Brain microvascular endothelial cell (primary cell): ENCODE measurements around the gene ALK.

Experiments used
- DNase-seq: peaks from one replicate; pipeline ENCODE4 v3.0.0-alpha.2; 2020
- H3K27ac ChIP-seq: fragments of 250-450 bp; sonication (Bioruptor Pico); 2 replicates; pipeline ENCODE4 v1.5.1; 2020; ENCODE audit warnings: mild to moderate bottlenecking, moderate library complexity
- H3K27me3 ChIP-seq: fragments of 250-450 bp; sonication (Bioruptor Pico); replicated peaks from 2 replicates; pipeline ENCODE4 v1.5.1; 2020; ENCODE audit warnings: mild to moderate bottlenecking
- H3K36me3 ChIP-seq: fragments of 250-450 bp; sonication (Bioruptor Pico); replicated peaks from 2 replicates; pipeline ENCODE4 v1.5.1; 2020; ENCODE audit warnings: mild to moderate bottlenecking
- H3K4me3 ChIP-seq: 2 replicates; pipeline ENCODE4 v1.5.1; 2011; ENCODE audit warnings: low read depth, mild to moderate bottlenecking, control low read depth, low read length, moderate library complexity
- CTCF ChIP-seq: IDR thresholded peaks from 2 replicates; pipeline ENCODE4 v1.5.1; 2011; ENCODE audit warnings: low read depth, mild to moderate bottlenecking, moderate library complexity, low read length, control low read depth, inconsistent platforms; ENCODE audit errors: missing control alignments
- in situ Hi-C: cut with HindIII; loops from 2 replicates; pipeline ENCODE4 v1.10.0; 2017; ENCODE audit warnings: low sequenced_read_pairs, low pct_ligation_motif_present

The ALK gene

GRCh38 chr2:29397713-29398112 lies 523.7 kb downstream of the ALK start:
- no peak for DNase-seq
- TF ChIP-seq CTCF: no peak

GRCh38 chr2:29397039-29397438 lies 524.3 kb downstream of the ALK start:
- TF ChIP-seq CTCF: no peak
- H3K4me3 ChIP-seq: no peak overlapping the region
- no peaks in the 10 kb centered on the region for H3K36me3 ChIP-seq
- in situ Hi-C loops: no loop called here
- no peak overlapping the region for H3K27ac ChIP-seq
- DNase-seq: no peak
- no peaks in the 10 kb centered on the region for H3K27me3 ChIP-seq

More at GRCh38 chr2:29397713-29398112, 523.7 kb downstream of the ALK start:
- Histone ChIP-seq H3K36me3 (no peaks in the 10 kb centered on the region), H3K27ac (no peak overlapping the region), H3K27me3 (no peaks in the 10 kb centered on the region), H3K4me3 (no peak overlapping the region)
- in situ Hi-C loops: no loop called here

- in situ Hi-C loops: no loop called here
- DNase-seq: no peak
- Histone ChIP-seq H3K27ac (no peak overlapping the region), H3K27me3 (no peaks in the 10 kb centered on the region), H3K4me3 (no peak overlapping the region), H3K36me3 (no peaks in the 10 kb centered on the region)
- TF ChIP-seq CTCF: no peak
These were observed 526.4 kb downstream of the ALK start for GRCh38 chr2:29394981-29395350.

- Histone ChIP-seq H3K36me3 (no peaks in the 10 kb centered on the region), H3K27me3 (no peaks in the 10 kb centered on the region), H3K27ac (no peak overlapping the region), H3K4me3 (no peak overlapping the region)
- in situ Hi-C loops: no loop called here
- TF ChIP-seq CTCF: no peak
- no peak for DNase-seq
These were observed 526.9 kb downstream of the ALK start for GRCh38 chr2:29394311-29394980.

GRCh38 chr2:29393676-29394075 lies 527.7 kb downstream of the ALK start:
- no peaks in the 10 kb centered on the region for H3K36me3 ChIP-seq
- in situ Hi-C loops: no loop called here

More at GRCh38 chr2:29393676-29394075, 527.7 kb downstream of the ALK start:
- Histone ChIP-seq H3K27ac (no peak overlapping the region), H3K4me3 (no peak overlapping the region), H3K27me3 (no peaks in the 10 kb centered on the region)
- no peak for DNase-seq
- TF ChIP-seq CTCF: no peak
